Measurements from ENCODE around the gene HS6ST1. TPM values are rescaled to one million over a fixed set of nuclear protein-coding genes. Genes with fewer than 3 reads are reported as not detected.

The HS6ST1 gene
- total RNA-seq, 3 donors from 2014 or later (not counting 1 experiment from before 2014, with no cell fraction given): 18.9 to 35.9 (median 28.8) TPM

GRCh38 chr2:128326346-128326745 lies 7.7 kb upstream of the HS6ST1 start:
- Mint-ChIP-seq H3K36me3 (peaks cover under 1% of the 10 kb centered on the region), H3K9me3 (peaks cover 0 to under 1% of the 10 kb centered on the region in 2 donors), H3K4me3 (no peak overlapping the region), H3K27ac (no peak overlapping the region), H3K27me3 (ENCODE audit: low read depth in 2 of 2) (peaks cover 5 to 10% of the 10 kb centered on the region in 2 donors), H3K4me1 (peaks cover 8 to 9% of the 10 kb centered on the region in 2 donors)
- no peak overlapping the region for H3K27ac ChIP-seq (ENCODE audit: low read length)
- TF ChIP-seq CTCF (IDR thresholded peaks at IDR 0.05): no peak
- no peaks in the 10 kb centered on the region for H3K27me3 ChIP-seq (ENCODE audit: control insufficient read depth, insufficient read depth, low read length)
- no peak for ATAC-seq
- intact Hi-C loops (cut with micrococcal nuclease): no loop called here
- no peak for DNase-seq
- H3K9me3 ChIP-seq (ENCODE audit: control insufficient read depth, insufficient read depth, low read length): no peaks in the 10 kb centered on the region
- WGBS (ENCODE audit: insufficient coverage): 92% methylated on average over 4 of the region's 4 CpGs
- peaks cover 8% of the 10 kb centered on the region for H3K4me1 ChIP-seq (ENCODE audit: control insufficient read depth, insufficient read depth, low read length)
- H3K4me3 ChIP-seq (ENCODE audit: low read length): no peak overlapping the region
- no peaks in the 10 kb centered on the region for H3K36me3 ChIP-seq (ENCODE audit: control insufficient read depth, insufficient read depth, low read length)

DNA sequence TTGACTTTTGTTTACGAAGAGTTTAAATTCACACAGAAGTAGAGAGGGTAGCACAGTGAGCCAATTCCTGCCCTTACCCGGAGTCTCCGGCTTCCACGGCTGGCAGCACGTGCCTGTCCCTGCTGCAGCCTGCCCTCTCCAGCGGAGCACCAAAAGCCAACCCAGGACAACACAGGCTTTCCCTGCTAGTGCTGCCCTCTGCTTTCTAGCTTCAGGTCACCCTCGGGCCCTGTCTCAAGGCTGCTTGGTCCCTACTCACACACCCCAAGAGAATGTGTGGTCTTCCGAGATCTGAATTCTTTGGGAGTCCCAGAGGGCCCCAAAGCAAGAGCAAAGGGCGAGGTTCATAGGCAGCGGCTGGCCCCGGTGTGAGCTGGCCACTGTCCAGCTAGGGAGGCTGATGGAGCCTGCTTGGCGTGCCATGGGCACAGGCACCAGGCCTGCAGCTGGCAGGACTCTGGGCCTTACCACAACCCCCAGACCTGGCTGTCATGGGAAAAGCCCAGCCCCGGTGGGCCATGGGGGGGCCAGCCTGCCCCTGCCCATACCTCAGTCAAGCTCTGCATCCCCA lies 7.0 kb upstream of the HS6ST1 start:
- H3K27me3 Mint-ChIP-seq (ENCODE audit: low read depth in 2 of 2): peaks cover 5 to 7% of the 10 kb centered on the region in 2 donors
- H3K27me3 ChIP-seq (ENCODE audit: control insufficient read depth, insufficient read depth, low read length): no peaks in the 10 kb centered on the region
- no peak overlapping the region for H3K4me3 Mint-ChIP-seq
- no peaks in the 10 kb centered on the region for H3K36me3 Mint-ChIP-seq
- no peak overlapping the region for H3K27ac Mint-ChIP-seq
- H3K36me3 ChIP-seq (ENCODE audit: control insufficient read depth, insufficient read depth, low read length): no peaks in the 10 kb centered on the region
- ATAC-seq: no peak
- TF ChIP-seq CTCF (IDR thresholded peaks at IDR 0.05): no peak
- H3K27ac ChIP-seq (ENCODE audit: low read length): no peak overlapping the region
- H3K4me1 ChIP-seq (ENCODE audit: control insufficient read depth, insufficient read depth, low read length): peaks cover 11% of the 10 kb centered on the region
- H3K4me1 Mint-ChIP-seq: peaks cover 12 to 14% of the 10 kb centered on the region in 2 donors
- WGBS (ENCODE audit: insufficient coverage): 92% methylated on average over 13 of the region's 13 CpGs
- intact Hi-C loops (cut with micrococcal nuclease): no loop called here
- H3K9me3 Mint-ChIP-seq: no peaks in the 10 kb centered on the region
- DNase-seq: peak in 1 of 2 donors; percentile 13
- H3K9me3 ChIP-seq (ENCODE audit: control insufficient read depth, insufficient read depth, low read length): no peaks in the 10 kb centered on the region
- no peak overlapping the region for H3K4me3 ChIP-seq (ENCODE audit: low read length)

GRCh38 chr2:128324897-128325410 lies 6.3 kb upstream of the HS6ST1 start:
- no peaks in the 10 kb centered on the region for H3K36me3 Mint-ChIP-seq
- peaks cover 6 to 8% of the 10 kb centered on the region in 2 donors for H3K27me3 Mint-ChIP-seq (ENCODE audit: low read depth in 2 of 2)
- 94% methylated on average over 10 of the region's 13 CpGs for WGBS (ENCODE audit: insufficient coverage)
- H3K27ac Mint-ChIP-seq: no peak overlapping the region
- intact Hi-C loops (cut with micrococcal nuclease): no loop called here
- H3K4me1 Mint-ChIP-seq: peaks cover 15 to 18% of the 10 kb centered on the region in 2 donors
- Histone ChIP-seq H3K27ac (ENCODE audit: low read length) (no peak overlapping the region), H3K9me3 (ENCODE audit: control insufficient read depth, insufficient read depth, low read length) (no peaks in the 10 kb centered on the region), H3K36me3 (ENCODE audit: control insufficient read depth, insufficient read depth, low read length) (no peaks in the 10 kb centered on the region), H3K27me3 (ENCODE audit: control insufficient read depth, insufficient read depth, low read length) (no peaks in the 10 kb centered on the region), H3K4me3 (ENCODE audit: low read length) (no peak overlapping the region), H3K4me1 (ENCODE audit: control insufficient read depth, insufficient read depth, low read length) (peaks cover 11% of the 10 kb centered on the region)
- no peak for TF ChIP-seq CTCF (IDR thresholded peaks at IDR 0.05)
- no peaks in the 10 kb centered on the region for H3K9me3 Mint-ChIP-seq
- DNase-seq (peak in 1 of 2 donors; percentile 9), ATAC-seq (no peak)
- H3K4me3 Mint-ChIP-seq: no peak overlapping the region

Data from natural killer cell (primary cell).